COLO668 (cell line): ENCODE data around the gene ASB1.
A peak's percentile ranks its signal among the peaks of the same experiment; 100 is the strongest.

Experiments used
- DNase-seq: peaks from one replicate; lab custom pipeline; 2025; ENCODE audit not compliant: unreplicated experiment; lab: John Stamatoyannopoulos, UW

Gene ASB1

DNA sequence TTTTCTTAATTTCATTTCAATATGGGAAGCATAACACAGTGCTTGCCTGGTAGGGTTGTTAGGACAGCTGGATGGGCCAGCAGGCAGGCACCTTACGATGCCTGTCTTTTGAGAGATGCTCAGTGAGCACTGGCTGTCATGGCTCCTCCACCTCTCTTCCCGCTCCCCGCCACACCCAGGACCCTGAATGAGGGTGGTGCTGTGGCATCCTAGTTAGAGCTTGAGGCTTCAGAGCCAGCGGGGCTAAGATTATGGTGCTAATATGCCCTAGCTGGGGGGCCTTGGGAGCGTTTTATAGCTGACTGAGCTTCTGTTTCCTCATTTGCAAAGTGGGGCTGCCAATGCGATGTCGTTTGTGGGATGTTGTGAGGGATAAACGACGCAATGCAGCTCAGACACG is 37.7 kb downstream of the ASB1 start:
- no peak for DNase-seq

DNA sequence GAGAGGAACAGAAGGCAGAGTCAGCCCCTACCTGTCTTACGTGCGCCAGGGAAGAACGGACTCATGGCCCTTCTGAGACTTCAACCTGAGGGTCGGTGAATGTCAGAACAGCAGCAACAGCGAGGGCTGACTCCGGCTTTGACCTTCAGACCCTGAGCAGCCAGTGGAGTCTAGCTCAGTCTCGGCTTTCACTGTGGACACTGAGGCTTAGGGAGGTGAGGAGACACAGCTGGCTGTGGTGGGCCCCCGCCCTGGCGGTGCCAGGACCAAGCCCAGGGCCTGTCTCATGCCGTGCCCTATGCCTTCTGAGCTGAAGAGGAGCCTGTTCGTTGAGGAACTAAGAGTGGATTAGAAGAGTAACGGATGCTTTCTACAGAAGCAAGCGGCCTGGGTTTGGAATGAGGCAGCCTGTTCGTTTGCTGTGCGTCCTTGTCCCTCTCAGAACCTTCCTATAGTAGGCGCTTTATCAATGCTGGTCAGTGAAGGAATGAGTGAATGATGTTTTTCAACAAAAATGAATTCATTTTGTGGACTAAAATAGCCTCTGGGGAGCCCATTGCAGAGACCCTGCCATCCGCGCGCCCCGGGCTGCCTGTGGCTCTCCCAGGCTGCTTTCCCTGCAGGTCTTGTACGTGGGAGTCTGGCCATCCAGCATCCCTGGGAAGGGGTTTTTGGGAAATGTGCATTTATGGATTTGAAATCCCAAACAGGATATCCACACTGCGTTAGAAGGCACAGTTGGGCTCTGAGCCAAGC is 38.9 kb downstream of the ASB1 start:
- DNase-seq = no peak

DNA sequence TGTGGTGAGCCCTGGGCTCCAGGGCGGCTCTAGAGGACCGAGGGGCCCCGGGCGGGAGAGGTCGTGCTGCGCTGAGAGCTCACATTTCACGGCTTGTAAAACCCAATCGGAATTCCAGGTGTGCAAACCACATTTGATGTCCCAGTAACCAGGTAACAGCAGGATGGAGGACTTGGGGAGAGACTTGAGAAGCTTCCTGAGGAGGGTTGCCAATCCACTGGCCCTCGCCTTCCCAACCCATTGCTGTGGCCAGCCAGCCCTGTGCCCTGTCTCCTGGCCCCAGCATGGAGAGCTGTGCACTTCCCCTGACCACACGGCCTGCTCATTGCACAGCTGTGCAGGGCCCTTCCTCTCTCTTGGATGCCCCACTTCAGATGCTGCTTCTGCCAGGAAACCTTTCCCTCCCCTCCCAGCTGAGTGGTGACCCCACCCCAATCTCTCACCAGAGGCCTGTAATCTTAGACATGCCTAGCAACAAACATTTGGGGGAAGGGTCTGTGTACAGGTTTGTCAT is 39.6 kb downstream of the ASB1 start:
- peak; percentile 91 for DNase-seq

DNA sequence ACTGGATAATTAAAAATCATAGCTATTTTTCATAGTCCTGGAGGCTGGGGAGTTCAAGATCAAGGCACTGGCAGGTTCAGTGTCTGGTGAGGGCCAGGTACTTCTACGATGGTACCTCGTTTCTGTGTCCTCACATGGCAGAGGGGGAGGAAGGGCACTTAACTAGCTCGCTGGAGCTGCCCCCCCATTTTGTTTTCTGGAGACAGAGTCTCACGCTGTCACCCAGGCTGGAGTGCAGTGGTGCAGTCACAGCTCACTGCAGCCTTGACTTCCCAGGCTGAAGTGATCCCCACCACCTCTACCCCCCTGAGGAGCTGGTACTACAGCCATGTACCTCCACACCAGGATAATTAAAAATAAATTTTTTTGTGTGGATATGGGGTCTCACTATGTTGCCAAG is 40.3 kb downstream of the ASB1 start:
- DNase-seq = no peak

DNA sequence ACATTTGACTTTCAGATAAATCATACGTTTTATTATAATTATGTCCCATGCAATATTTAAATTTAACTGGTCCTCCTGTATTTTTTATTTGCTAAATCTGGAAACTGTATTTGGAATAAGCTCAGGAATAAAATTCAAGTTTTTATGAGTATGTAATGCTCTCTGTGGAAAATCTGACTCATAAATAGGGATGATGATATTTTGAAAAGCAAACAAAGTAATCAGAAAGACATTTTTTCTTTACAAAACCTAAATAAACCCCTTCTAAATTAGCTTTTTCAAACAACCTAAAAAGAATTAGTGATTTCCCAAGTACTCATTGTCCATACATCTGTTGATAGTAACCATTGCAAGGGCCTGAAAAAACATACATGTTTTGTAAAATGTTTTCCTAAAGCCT is 41.1 kb downstream of the ASB1 start:
- DNase-seq = no peak

DNA sequence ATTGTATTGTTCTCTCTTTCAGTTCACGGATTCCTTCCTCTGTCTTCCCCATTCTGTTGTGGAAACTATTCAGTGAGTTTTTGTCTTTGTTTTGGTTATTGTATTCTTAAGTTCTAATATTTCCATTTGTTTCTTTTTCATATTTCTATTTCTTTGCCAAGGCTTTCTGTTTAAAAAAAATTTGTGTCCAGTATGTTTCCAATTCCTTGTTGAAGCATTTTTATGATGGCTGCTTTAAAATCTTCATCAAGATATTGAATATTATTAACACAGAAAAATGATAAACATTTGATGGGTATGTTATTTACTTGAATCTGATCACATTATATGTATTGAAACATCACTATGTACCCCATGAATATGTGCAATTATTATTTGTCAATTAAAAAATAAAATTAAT is 42.4 kb downstream of the ASB1 start:
- no peak for DNase-seq

DNA sequence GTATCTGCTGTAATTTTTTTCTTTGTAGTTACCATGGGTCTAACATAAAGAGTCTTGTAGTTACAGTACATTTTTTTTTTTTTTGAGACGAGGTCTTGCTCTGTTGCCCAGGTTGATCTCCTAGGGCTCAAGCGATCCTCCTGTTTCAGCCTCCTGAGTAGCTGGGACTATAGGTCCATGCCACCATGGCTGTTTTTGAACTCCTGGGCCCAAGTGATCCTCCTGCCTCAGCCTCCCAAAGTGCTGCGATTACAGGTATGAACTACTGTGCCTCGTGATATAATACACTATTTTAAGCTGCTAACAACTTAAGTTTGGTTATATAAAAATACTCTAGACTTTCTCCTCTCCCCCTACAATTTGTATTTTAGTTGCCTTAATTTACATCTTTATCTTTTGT is 46.3 kb downstream of the ASB1 start:
- no peak for DNase-seq

DNA sequence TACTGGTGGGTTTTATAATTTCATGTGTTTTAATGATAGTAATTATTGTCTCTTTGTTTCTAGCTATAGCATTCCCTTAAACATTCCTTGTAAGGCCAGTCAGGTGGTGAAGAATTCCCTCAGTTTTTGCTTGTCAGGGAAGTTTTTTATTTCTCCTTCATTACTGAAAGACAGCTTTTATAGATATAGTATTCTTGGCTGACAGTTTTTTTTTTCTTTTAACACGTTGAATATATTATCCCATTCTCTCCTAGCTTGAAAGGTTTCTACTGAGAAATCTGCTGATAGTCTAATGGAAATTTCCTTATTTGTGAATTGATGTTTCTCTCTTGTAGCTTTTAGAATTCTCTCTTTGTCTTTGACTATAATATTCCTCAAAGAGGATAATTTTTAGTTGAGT is 46.8 kb downstream of the ASB1 start:
- DNase-seq = no peak

DNA sequence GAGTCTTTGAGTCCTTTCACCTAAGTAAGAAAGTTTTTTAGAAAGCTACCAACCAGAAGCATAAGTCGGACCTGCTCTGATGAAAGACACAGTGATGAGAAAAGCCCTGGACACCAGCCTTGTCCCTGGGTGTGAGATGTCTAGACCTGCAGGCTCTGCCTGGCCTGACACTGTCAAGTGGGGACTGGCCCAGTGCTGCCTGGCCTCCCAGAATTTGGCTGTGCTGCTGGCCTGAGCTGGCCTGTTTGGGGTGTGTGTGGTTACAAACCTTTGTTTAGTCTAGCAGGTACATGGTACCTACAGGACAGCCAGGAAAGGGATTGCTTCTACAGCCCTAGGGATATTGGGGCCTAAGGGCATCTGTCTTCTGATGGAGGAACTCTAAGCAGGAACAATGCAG is 48.3 kb downstream of the ASB1 start:
- no peak for DNase-seq

DNA sequence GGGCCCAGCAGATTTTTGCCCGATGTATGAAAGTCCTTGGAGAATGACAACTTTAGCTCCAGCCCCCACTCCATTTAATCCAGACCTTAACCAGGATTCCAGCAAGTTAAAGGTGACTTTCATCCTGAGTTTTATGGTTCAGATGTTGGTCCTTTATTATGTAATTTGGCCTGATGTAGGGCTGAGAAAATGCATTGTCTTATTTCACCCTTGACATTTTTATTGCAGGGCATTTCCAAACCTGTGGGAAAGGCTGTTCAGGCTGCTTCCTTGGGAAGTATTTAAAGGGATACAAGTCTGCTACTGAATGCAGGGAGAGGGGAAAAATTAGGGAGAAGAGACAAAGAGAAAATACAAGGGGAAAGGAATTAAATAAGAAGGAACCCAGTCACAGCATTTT is 48.8 kb downstream of the ASB1 start:
- DNase-seq = no peak

DNA sequence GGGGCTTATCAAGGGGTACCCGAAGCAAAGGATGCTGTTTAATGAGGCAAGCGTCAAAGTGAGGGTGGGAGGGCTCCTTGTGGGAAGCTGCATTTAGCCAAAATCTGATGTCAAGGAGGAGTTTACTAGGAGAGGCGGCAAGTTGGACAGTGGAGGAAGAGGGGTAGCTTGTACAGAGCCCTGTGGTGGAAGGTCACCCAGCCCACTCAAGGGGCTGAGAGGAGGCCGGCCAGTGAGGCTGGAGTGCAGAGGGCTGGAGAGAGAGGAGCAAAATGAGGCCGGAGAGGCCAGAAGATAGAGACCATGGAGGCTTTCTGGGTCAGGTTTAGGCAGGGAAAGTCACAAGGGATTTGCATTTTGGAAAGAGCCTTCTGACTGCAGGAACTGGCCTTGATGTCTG is 49.5 kb downstream of the ASB1 start:
- no peak for DNase-seq

DNA sequence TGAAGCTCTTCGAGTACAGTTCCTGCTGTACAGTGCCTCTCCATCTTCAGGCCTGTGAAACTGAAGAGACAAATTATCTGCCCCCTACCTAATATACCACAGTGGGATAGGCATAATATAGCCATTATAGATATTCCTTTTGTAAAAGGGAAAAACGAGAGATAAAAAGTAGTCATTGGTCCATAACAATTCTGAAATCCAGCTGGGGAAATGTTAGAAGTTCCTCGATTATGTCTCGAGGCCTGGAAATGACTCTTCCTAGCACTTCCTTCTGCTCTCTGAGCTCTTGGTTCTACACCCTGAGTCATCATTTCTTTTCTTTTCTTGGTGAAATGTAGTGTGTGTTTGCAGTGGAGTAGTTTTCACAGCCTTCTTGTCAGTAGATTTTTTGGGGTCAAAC is 51.5 kb downstream of the ASB1 start:
- DNase-seq = no peak

DNA sequence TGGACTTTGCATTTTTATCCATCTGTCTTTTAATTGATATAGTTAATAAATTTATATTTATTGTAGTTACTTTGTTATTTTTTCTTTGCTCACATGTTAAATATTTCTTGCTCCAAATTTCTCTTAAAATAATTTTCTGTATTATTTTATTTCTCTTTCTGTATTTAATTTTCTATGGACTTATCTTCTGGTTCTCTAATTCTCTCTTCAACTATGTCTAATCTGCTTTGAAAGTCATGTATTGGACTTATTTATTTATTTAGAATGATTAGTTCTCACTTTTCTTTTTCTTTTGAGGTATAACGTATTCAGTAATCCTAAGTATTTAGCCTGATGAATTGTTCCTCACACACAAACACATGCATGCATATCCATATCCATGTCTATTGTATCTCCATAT is 53.1 kb downstream of the ASB1 start:
- DNase-seq = no peak

DNA sequence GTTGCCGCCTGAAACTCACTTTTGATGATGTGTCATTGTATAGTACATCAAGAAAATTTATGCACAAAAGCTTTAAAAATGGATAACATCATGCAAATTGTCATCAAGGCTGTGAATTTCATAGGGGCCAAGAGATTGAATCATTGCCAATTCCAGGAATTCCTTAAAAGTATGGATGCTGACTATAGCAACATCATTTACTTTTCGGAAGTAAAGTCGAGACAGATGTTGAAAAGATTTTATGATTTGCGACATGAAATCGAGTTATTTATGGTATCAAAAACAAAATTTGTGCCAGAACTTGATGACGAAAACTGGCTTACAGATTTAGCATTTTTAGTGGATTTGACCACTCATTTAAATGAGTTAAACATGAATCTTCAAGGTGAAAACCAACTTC is 56.3 kb downstream of the ASB1 start:
- DNase-seq = no peak

DNA sequence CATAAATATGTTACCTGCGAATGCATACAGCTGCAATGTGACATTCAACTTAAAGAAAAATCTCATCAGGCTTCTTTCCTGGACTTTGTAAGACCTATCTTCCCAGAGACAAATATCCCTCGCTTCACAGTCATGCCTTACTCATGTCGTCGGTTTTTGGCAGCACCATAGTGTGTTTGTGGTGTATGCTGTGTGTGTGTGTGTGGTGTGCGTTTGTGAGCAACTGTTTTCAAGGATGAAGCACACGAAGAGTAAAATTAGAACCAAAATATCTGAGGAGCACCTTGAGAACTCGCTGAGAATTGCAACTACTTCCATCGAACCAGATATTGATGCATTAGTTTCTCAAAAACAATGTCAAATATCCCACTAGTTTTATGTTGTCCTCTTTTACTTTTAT is 56.9 kb downstream of the ASB1 start:
- no peak for DNase-seq

DNA sequence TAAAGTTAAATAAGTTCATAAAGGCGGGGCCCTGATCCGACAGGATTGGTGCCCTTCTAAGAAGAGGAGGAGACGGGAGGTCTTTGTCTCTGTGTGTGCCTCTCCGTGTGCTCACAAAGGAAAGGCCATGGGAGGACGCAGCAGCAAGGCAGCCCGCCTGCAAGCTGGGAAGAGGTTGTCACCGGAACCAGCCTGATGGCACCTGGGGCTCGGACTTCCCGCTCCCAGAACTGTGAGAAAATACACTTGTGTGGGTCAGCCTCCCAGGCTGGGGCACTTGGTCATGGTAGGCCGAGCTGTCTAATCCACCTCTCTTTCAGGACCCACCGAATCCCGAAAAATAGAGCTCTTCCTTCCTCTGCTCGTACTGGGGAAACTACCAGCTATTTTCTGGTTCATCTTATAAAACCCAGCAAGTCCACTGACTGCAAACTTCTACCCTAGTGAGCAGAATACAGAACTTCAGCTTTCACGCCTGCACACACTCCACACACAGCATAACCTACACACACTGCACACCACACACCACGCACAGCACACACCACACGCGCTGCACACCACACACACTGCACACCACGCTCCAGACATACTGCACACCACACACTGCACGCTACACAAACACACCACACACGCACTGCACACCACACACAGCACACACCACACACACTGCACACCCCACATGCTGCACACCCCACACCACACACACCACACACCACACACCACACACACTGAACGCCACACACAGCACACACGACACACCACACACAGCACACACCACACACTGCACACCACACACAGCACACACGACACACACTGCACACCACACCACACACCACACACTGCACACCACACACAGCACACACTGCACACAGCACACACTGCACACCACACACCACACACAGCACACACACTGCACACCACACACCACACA is 58.1 kb downstream of the ASB1 start:
- DNase-seq = no peak

DNA sequence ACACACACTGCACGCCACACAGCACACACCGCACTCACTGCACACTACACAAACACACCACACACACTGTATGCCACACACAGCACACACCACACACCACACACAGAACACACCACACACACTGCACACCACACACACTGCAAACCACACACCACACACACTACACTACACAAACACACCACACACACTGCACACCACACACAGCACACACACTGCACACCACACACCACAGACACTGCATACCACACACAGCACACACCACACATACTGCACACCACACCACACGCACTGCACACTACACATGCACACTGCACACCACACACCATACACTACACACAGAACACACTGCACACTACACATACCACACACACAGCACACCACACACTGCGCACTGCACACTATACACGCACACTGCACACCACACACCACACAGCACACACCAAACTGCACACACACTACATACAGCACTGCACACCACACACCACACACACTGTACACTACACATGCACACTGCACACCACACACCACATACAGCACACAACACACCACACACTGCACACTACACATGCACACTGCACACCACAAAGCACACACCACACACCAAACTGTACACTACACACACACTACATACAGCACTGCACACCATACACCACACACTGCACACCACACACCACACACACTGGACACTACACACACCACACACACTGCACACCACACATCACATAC is 59.6 kb downstream of the ASB1 start:
- DNase-seq = no peak

DNA sequence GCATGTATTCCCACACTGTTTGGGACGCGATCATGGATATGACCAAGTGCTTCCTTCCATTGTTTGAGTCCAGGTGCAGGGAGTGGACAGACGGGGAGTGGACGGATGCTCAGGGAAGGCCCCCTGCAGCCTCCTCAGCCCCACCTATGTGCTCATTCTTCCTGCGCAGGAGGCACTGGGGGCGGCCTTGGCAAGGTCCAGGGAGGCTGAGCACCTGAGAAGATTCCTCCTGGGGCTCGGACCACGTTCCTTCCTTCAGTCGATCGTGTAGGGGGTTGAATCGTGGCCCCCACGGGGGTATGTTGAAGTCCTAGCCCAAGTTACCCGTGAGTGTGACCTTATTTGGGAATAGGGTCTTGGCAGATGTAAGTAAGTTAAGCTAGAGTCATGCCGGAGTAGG is 60.4 kb downstream of the ASB1 start:
- no peak for DNase-seq

DNA sequence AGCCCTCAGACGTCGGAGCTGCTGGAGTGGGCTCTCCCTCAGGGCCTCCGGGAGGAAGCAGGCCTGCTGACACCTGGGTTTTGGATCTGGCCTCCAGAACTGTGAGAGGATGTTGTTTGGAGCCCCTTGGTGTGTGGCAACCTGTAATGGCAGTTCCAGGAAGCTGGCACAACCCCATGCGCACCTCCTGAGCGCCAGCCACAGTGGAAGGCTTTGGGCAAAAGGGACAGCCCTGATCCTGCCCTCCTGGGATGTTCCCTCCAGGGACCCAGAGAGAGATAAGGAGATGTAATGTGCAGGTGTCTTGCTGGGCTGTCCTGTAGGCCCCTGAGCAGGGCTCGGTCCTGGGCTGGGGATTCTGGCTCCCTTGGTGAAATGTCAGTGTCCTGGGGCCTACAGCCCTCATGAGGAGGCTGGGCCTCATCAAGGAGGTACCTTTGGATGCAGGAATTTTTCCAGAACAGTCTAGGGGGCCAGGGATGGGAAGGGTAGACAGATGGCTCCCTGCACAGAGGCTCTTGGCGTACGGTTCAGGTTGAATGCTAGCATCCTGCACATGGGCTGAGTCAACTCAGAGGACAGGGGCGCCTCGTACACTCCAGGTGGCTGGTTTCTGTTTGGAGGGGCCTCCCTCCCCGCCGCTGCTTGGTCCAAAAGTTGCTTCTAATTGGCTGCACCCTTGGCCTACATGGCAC is 61.1 kb downstream of the ASB1 start:
- DNase-seq = no peak

DNA sequence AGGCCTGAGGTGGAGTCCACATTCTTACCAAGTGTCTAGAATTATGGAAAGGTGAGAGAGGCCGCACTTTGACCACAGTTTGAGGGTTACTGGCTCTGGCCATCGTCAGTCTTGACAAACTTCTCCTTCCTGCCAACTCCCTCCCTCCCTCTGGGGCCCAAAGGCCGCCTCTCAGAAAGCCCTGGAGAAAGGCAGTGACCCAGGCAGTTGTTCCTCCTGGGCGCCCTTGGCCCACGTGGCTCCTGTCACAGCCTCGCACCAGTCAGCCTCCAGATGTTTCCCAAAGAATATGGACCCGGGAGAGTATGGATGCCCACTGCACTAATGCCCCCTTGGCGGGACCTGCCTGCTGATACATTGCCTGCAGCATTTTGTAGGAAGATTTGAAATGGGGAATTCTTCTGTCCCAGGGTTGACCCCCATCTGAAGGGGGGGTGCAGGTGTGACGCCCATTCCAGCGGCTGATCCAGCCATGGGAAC is 61.7 kb downstream of the ASB1 start:
- no peak for DNase-seq

DNA sequence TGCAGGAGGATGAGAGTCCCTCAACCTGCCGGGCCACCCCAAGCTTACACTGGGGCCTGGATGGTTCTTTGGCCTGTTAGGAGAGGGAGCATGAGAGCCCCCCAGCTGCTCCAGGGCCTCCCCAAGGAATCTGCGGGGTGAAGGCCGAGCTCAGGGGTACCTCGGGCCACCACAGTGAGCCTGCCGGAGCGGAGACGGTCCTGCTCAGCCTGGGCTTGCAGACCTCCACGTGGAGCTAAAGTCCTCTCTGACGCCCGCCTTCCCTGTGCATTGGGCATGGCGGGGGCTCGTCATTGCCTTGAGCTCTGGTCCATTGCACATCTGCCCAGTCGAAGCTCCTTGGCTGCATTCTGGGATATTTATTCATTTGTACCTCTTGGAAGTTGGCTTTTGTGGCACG is 62.7 kb downstream of the ASB1 start:
- DNase-seq = no peak
